ENCODE measurements around the gene MBOAT1.

The MBOAT1 gene

GRCh38 chr6:20203561-20204511, 8.4 kb downstream of the MBOAT1 start:
- H3K4me1 ChIP-seq (ENCODE audit: control insufficient read depth, insufficient read depth, low read length): peaks cover 2% of the 10 kb centered on the region; the same call in 1 of the 2 replicates

GRCh38 chr6:20202699-20203302, 9.5 kb downstream of the MBOAT1 start:
- no peaks in the 10 kb centered on the region for H3K36me3 ChIP-seq (ENCODE audit: control insufficient read depth, insufficient read depth, low read length)
- no peaks in the 10 kb centered on the region for H3K27me3 ChIP-seq (ENCODE audit: control insufficient read depth, insufficient read depth, low read length)
- no peak overlapping the region for H3K4me3 ChIP-seq (ENCODE audit: low read length)
- H3K9me3 ChIP-seq (ENCODE audit: control insufficient read depth, insufficient read depth, low read length): no peaks in the 10 kb centered on the region
- no peak for DNase-seq (ENCODE audit: low read depth, low spot score)
- no peak overlapping the region for H3K27ac ChIP-seq (ENCODE audit: low read length)
- no CpG with 5 or more reads among the region's 3 CpGs for WGBS (ENCODE audit: insufficient coverage, insufficient read length)
- peaks cover 2% of the 10 kb centered on the region; the same call in 1 of the 2 replicates for H3K4me1 ChIP-seq (ENCODE audit: control insufficient read depth, insufficient read depth, low read length)

More at GRCh38 chr6:20203561-20204511, 8.4 kb downstream of the MBOAT1 start:
- Histone ChIP-seq H3K9me3 (ENCODE audit: control insufficient read depth, insufficient read depth, low read length) (no peaks in the 10 kb centered on the region), H3K27ac (ENCODE audit: low read length) (no peak overlapping the region), H3K36me3 (ENCODE audit: control insufficient read depth, insufficient read depth, low read length) (no peaks in the 10 kb centered on the region), H3K4me3 (ENCODE audit: low read length) (no peak overlapping the region), H3K27me3 (ENCODE audit: control insufficient read depth, insufficient read depth, low read length) (no peaks in the 10 kb centered on the region)
- DNase-seq (ENCODE audit: low read depth, low spot score): no peak
- WGBS (ENCODE audit: insufficient coverage, insufficient read length): no CpG with 5 or more reads among the region's 7 CpGs

- WGBS (ENCODE audit: insufficient coverage, insufficient read length): no CpG with 5 or more reads among the region's 1 CpG
- H3K4me1 ChIP-seq (ENCODE audit: control insufficient read depth, insufficient read depth, low read length): peaks cover 3% of the 10 kb centered on the region; the same call in 1 of the 2 replicates
- DNase-seq (ENCODE audit: low read depth, low spot score): no peak
Measured at GRCh38 chr6:20202324-20202658, 10.0 kb downstream of the MBOAT1 start.

DNA sequence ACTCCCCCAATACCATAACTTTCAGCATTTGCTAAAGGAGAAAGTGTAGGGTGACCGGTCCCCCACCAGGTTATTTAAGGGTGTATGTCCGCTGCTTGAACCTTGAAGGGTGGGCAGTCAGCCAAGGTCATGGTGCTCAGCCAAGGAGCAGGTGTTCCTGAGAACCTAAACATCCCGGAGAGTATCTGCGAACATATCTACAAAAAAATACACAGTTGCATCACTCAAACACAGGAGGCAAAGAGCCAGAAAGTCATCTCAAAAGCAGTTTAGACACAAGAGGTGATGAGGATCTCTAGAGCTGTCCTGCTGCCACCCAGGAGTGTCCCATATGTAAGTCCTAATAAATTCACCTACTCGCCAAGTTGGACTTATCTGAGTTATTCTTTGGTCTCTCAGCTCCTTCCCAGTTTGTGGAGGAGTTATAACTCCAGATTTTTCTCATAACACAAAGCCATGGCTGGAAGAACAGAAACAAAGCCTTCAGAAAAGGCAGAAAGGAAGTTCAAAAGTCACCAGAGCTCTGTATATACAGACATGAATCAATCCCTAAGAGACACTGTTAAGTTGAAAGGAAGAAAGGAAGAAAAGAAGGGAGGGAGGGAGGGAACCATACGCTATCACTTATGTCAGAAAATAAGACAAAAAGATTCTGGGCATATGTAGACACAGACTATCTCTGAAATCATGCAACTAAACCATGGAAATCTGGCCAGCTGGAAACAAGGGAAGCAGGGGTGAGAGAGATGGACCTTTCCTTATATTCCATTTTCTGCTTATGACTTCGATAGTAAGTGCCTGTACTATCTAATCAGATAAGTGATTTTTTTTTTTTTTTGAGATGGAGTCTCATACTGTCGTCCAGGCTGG, 11.3 kb downstream of the MBOAT1 start:
- Histone ChIP-seq H3K4me1 (ENCODE audit: control insufficient read depth, insufficient read depth, low read length) (peaks cover 4% of the 10 kb centered on the region; the same call in 1 of the 2 replicates), H3K36me3 (ENCODE audit: control insufficient read depth, insufficient read depth, low read length) (no peaks in the 10 kb centered on the region), H3K27me3 (ENCODE audit: control insufficient read depth, insufficient read depth, low read length) (no peaks in the 10 kb centered on the region), H3K4me3 (ENCODE audit: low read length) (no peak overlapping the region), H3K9me3 (ENCODE audit: control insufficient read depth, insufficient read depth, low read length) (no peaks in the 10 kb centered on the region), H3K27ac (ENCODE audit: low read length) (no peak overlapping the region)
- DNase-seq (ENCODE audit: low read depth, low spot score): no peak
- WGBS (ENCODE audit: insufficient coverage, insufficient read length): no CpG with 5 or more reads among the region's 8 CpGs

More at GRCh38 chr6:20202324-20202658, 10.0 kb downstream of the MBOAT1 start:
- Histone ChIP-seq H3K27me3 (ENCODE audit: control insufficient read depth, insufficient read depth, low read length) (no peaks in the 10 kb centered on the region), H3K27ac (ENCODE audit: low read length) (no peak overlapping the region), H3K4me3 (ENCODE audit: low read length) (no peak overlapping the region), H3K9me3 (ENCODE audit: control insufficient read depth, insufficient read depth, low read length) (no peaks in the 10 kb centered on the region), H3K36me3 (ENCODE audit: control insufficient read depth, insufficient read depth, low read length) (no peaks in the 10 kb centered on the region)

- peaks cover 2% of the 10 kb centered on the region; the same call in 1 of the 2 replicates for H3K4me1 ChIP-seq (ENCODE audit: control insufficient read depth, insufficient read depth, low read length)
- H3K9me3 ChIP-seq (ENCODE audit: control insufficient read depth, insufficient read depth, low read length): no peaks in the 10 kb centered on the region
- no CpG with 5 or more reads among the region's 6 CpGs for WGBS (ENCODE audit: insufficient coverage, insufficient read length)
- H3K36me3 ChIP-seq (ENCODE audit: control insufficient read depth, insufficient read depth, low read length): no peaks in the 10 kb centered on the region
- no peak overlapping the region for H3K27ac ChIP-seq (ENCODE audit: low read length)
- no peak for DNase-seq (ENCODE audit: low read depth, low spot score)
- H3K4me3 ChIP-seq (ENCODE audit: low read length): no peak overlapping the region
- H3K27me3 ChIP-seq (ENCODE audit: control insufficient read depth, insufficient read depth, low read length): no peaks in the 10 kb centered on the region
Measured at GRCh38 chr6:20198775-20199174, 13.5 kb downstream of the MBOAT1 start.

- no peak for DNase-seq (ENCODE audit: low read depth, low spot score)
Measured at GRCh38 chr6:20198156-20198774, 14.0 kb downstream of the MBOAT1 start.

DNA sequence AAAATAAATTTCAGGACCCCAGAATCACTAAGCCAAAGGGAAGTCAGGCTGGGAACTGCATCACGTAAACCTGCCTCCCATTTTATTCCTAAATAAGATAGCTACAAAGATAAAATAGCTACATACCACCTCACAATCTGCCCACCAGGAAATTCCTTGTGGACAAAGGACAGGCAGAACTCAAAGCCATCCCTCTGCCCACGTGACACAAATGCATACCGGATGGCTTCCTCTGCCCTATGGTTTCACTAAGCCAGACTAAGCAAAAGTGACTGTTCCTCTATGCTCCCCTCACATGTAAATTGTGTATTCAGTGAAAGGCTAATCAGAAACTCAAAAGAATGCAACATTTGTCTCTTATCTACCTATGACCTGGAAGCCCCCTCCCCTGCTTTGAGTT, 15.0 kb downstream of the MBOAT1 start:
- peaks cover 2% of the 10 kb centered on the region; the same call in 1 of the 2 replicates for H3K4me1 ChIP-seq (ENCODE audit: control insufficient read depth, insufficient read depth, low read length)
- no CpG with 5 or more reads among the region's 3 CpGs for WGBS (ENCODE audit: insufficient coverage, insufficient read length)
- H3K36me3 ChIP-seq (ENCODE audit: control insufficient read depth, insufficient read depth, low read length): no peaks in the 10 kb centered on the region
- no peaks in the 10 kb centered on the region for H3K9me3 ChIP-seq (ENCODE audit: control insufficient read depth, insufficient read depth, low read length)
- no peak overlapping the region for H3K4me3 ChIP-seq (ENCODE audit: low read length)
- H3K27me3 ChIP-seq (ENCODE audit: control insufficient read depth, insufficient read depth, low read length): no peaks in the 10 kb centered on the region
- peak; percentile 48 for DNase-seq (ENCODE audit: low read depth, low spot score)
- no peak overlapping the region for H3K27ac ChIP-seq (ENCODE audit: low read length)

More at GRCh38 chr6:20198156-20198774, 14.0 kb downstream of the MBOAT1 start:
- Histone ChIP-seq H3K36me3 (ENCODE audit: control insufficient read depth, insufficient read depth, low read length) (no peaks in the 10 kb centered on the region), H3K4me3 (ENCODE audit: low read length) (no peak overlapping the region), H3K27ac (ENCODE audit: low read length) (no peak overlapping the region), H3K4me1 (ENCODE audit: control insufficient read depth, insufficient read depth, low read length) (peaks cover 2% of the 10 kb centered on the region; the same call in 1 of the 2 replicates), H3K27me3 (ENCODE audit: control insufficient read depth, insufficient read depth, low read length) (no peaks in the 10 kb centered on the region), H3K9me3 (ENCODE audit: control insufficient read depth, insufficient read depth, low read length) (no peaks in the 10 kb centered on the region)
- no CpG with 5 or more reads among the region's 6 CpGs for whole genome bisulfite sequencing (ENCODE audit: insufficient coverage, insufficient read length)

- H3K27ac ChIP-seq (ENCODE audit: low read length): no peak overlapping the region
- DNase-seq (ENCODE audit: low read depth, low spot score): no peak
- WGBS (ENCODE audit: insufficient coverage, insufficient read length): no CpG with 5 or more reads among the region's 4 CpGs
- H3K4me3 ChIP-seq (ENCODE audit: low read length): no peak overlapping the region
- H3K9me3 ChIP-seq (ENCODE audit: control insufficient read depth, insufficient read depth, low read length): no peaks in the 10 kb centered on the region
- peaks cover 2% of the 10 kb centered on the region; the same call in 1 of the 2 replicates for H3K4me1 ChIP-seq (ENCODE audit: control insufficient read depth, insufficient read depth, low read length)
- H3K27me3 ChIP-seq (ENCODE audit: control insufficient read depth, insufficient read depth, low read length): no peaks in the 10 kb centered on the region
- H3K36me3 ChIP-seq (ENCODE audit: control insufficient read depth, insufficient read depth, low read length): no peaks in the 10 kb centered on the region
Measured at GRCh38 chr6:20192625-20193024, 19.6 kb downstream of the MBOAT1 start.

GRCh38 chr6:20191992-20192391, 20.3 kb downstream of the MBOAT1 start:
- Histone ChIP-seq H3K27ac (ENCODE audit: low read length) (no peak overlapping the region), H3K36me3 (ENCODE audit: control insufficient read depth, insufficient read depth, low read length) (no peaks in the 10 kb centered on the region), H3K4me1 (ENCODE audit: control insufficient read depth, insufficient read depth, low read length) (no peaks in the 10 kb centered on the region), H3K4me3 (ENCODE audit: low read length) (no peak overlapping the region), H3K9me3 (ENCODE audit: control insufficient read depth, insufficient read depth, low read length) (no peaks in the 10 kb centered on the region), H3K27me3 (ENCODE audit: control insufficient read depth, insufficient read depth, low read length) (no peaks in the 10 kb centered on the region)
- WGBS (ENCODE audit: insufficient coverage, insufficient read length): no CpG with 5 or more reads among the region's 1 CpG
- DNase-seq (ENCODE audit: low read depth, low spot score): no peak
